ENCODE results near the gene AP3B1. TPM values are rescaled to one million over a fixed set of nuclear protein-coding genes. Genes with fewer than 3 reads are reported as not detected.
"Not testable (repeated sequence)": the region's sequence is repeated elsewhere in the genome, so short reads cannot be mapped to it uniquely, and the experiment has no call there.

AP3B1 gene
- total and polyA plus RNA-seq, 2 donors from 2014 or later: 49.3 to 53.2 TPM

DNA sequence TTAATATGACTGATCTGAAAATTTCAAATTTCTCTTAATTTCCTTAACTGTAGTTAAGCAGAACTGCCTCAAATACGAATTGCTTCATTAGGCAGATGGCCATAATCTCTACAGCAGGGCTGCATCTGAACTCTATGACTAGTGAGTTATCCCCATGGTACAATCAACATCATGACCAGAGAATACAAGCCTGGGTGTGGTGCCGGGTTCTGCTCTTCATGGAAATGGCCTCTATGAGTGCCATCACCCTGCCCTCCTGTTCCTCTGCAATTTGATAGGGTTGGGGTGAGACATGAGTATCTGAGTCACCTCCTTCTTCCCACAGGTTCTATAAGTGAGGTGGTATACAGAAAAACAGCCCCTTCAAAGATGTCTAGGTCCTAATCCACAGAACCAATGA, 235.9 kb downstream of the AP3B1 start:
- Histone ChIP-seq H3K9ac (ENCODE audit: low read length in 3 of 3) (no peak overlapping the region), H3K36me3 (ENCODE audit: control insufficient read depth in 2 of 3, insufficient read depth in 3 of 3, low read length in 3 of 3) (no peaks in the 10 kb centered on the region), H3K27ac (ENCODE audit: low read depth in 2 of 2, low read length in 2 of 2) (no peak overlapping the region), H3K4me1 (ENCODE audit: control insufficient read depth in 2 of 3, insufficient read depth in 2 of 3, low read depth in 1 of 3, low read length in 3 of 3) (no peaks in the 10 kb centered on the region), H3K9me3 (ENCODE audit: control insufficient read depth in 2 of 3, insufficient read depth in 1 of 3, low read length in 3 of 3) (no peaks in the 10 kb centered on the region), H3K27me3 (ENCODE audit: control insufficient read depth, insufficient read depth, low read length) (no peaks in the 10 kb centered on the region), H3K4me3 (ENCODE audit: low read length in 3 of 3) (no peak overlapping the region)
- TF ChIP-seq, protein P1, sequence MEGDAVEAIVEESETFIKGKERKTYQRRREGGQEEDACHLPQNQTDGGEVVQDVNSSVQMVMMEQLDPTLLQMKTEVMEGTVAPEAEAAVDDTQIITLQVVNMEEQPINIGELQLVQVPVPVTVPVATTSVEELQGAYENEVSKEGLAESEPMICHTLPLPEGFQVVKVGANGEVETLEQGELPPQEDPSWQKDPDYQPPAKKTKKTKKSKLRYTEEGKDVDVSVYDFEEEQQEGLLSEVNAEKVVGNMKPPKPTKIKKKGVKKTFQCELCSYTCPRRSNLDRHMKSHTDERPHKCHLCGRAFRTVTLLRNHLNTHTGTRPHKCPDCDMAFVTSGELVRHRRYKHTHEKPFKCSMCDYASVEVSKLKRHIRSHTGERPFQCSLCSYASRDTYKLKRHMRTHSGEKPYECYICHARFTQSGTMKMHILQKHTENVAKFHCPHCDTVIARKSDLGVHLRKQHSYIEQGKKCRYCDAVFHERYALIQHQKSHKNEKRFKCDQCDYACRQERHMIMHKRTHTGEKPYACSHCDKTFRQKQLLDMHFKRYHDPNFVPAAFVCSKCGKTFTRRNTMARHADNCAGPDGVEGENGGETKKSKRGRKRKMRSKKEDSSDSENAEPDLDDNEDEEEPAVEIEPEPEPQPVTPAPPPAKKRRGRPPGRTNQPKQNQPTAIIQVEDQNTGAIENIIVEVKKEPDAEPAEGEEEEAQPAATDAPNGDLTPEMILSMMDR (IDR thresholded peaks at IDR 0.05; ENCODE audit: borderline replicate concordance, extremely low read depth, insufficient read depth): no peak
- FAIRE-seq: no peak
- DNase-seq: no peak
- intact Hi-C loops (cut with DNase I): no loop called here

DNA sequence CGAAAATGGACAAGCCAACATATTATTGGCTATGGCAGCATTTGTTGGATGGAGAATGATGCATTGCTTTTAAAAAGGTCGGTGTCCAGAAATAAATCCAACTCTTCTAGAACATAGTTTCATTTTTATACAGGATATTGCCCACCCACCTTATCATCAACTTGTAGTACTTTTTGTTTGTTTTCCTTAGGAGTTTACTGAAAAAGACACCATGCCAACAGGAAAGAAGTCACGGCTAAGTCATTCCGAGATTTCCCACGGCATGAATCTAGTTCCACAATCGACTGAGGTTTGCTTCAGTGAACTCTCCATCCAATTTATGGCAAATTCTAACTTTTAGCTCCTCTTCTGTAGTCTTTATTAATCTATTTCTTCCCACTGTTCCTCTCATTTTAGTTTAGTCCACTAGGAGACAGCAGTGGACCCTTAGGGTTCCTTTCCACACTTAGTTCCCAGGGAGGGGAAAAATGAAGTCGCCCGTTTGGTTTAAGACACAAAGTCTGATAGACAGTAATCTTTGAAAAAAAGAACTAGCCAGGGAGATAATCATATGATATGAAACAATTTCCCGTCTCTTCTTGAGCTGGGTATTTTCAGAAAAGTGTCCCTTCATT, 237.5 kb downstream of the AP3B1 start:
- intact Hi-C loops (cut with DNase I): no loop called here
- H3K4me1 ChIP-seq (ENCODE audit: control insufficient read depth in 2 of 3, insufficient read depth in 2 of 3, low read depth in 1 of 3, low read length in 3 of 3): no peaks in the 10 kb centered on the region
- DNase-seq (no peak), FAIRE-seq (no peak)
- no peaks in the 10 kb centered on the region for H3K27me3 ChIP-seq (ENCODE audit: control insufficient read depth, insufficient read depth, low read length)
- no peak overlapping the region for H3K4me3 ChIP-seq (ENCODE audit: low read length in 3 of 3)
- TF ChIP-seq, protein P1 (IDR thresholded peaks at IDR 0.05; ENCODE audit: borderline replicate concordance, extremely low read depth, insufficient read depth): no peak
- no peaks in the 10 kb centered on the region for H3K9me3 ChIP-seq (ENCODE audit: control insufficient read depth in 2 of 3, insufficient read depth in 1 of 3, low read length in 3 of 3)
- H3K27ac ChIP-seq (ENCODE audit: low read depth in 2 of 2, low read length in 2 of 2): no peak overlapping the region
- H3K36me3 ChIP-seq (ENCODE audit: control insufficient read depth in 2 of 3, insufficient read depth in 3 of 3, low read length in 3 of 3): no peaks in the 10 kb centered on the region
- no peak overlapping the region for H3K9ac ChIP-seq (ENCODE audit: low read length in 3 of 3)

DNA sequence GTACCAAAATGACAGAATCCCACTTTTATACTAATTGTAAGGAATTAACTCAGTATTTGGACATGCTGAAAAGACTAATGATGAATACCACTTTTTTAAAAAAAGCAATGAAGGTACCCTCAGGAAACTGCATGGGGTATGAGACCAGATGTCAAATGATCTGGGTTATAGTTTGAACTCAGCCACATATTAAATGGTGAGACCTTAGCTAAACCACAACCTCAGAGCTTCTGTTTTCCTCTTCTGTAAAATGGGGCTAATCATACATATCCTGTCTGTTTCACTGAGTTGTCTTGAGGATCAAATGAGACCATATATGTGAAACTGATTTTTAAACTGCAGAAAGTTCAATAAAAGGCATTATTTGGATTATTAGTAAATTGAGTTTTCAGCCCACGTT, 238.4 kb downstream of the AP3B1 start:
- TF ChIP-seq, protein P1 (IDR thresholded peaks at IDR 0.05; ENCODE audit: borderline replicate concordance, extremely low read depth, insufficient read depth): no peak
- Histone ChIP-seq H3K4me3 (ENCODE audit: low read length in 3 of 3) (no peak overlapping the region), H3K27ac (ENCODE audit: low read depth in 2 of 2, low read length in 2 of 2) (no peak overlapping the region), H3K9ac (ENCODE audit: low read length in 3 of 3) (no peak overlapping the region), H3K36me3 (ENCODE audit: control insufficient read depth in 2 of 3, insufficient read depth in 3 of 3, low read length in 3 of 3) (no peaks in the 10 kb centered on the region), H3K4me1 (ENCODE audit: control insufficient read depth in 2 of 3, insufficient read depth in 2 of 3, low read depth in 1 of 3, low read length in 3 of 3) (no peaks in the 10 kb centered on the region), H3K27me3 (ENCODE audit: control insufficient read depth, insufficient read depth, low read length) (no peaks in the 10 kb centered on the region), H3K9me3 (ENCODE audit: control insufficient read depth in 2 of 3, insufficient read depth in 1 of 3, low read length in 3 of 3) (no peaks in the 10 kb centered on the region)
- intact Hi-C loops (cut with DNase I): no loop called here
- no peak for DNase-seq
- FAIRE-seq: no peak

DNA sequence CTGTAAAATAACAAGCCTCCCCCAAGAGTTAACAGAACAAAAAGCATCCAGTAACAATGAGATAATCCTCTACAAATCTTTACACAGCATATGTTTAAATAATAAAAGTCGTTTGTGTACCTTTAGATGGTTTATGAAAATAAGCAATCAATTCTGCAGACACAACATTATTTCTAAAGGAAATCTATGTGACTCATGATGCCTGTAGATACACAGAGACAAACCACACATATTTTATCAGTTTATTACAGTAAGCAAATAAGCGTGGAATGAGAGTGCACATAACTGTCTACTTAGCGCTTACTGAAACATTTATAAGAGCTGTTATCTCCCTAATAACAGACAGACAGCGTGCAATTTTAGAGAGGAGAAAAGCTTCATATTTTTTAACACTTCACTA, 243.6 kb downstream of the AP3B1 start:
- H3K9me3 ChIP-seq (ENCODE audit: control insufficient read depth in 2 of 3, insufficient read depth in 1 of 3, low read length in 3 of 3): no peaks in the 10 kb centered on the region
- TF ChIP-seq, protein P1 (IDR thresholded peaks at IDR 0.05; ENCODE audit: borderline replicate concordance, extremely low read depth, insufficient read depth): no peak
- H3K4me3 ChIP-seq (ENCODE audit: low read length in 3 of 3): no peak overlapping the region
- no peak overlapping the region for H3K27ac ChIP-seq (ENCODE audit: low read depth in 2 of 2, low read length in 2 of 2)
- H3K27me3 ChIP-seq (ENCODE audit: control insufficient read depth, insufficient read depth, low read length): no peaks in the 10 kb centered on the region
- FAIRE-seq: no peak
- DNase-seq: no peak
- intact Hi-C loops (cut with DNase I): no loop called here
- H3K4me1 ChIP-seq (ENCODE audit: control insufficient read depth in 2 of 3, insufficient read depth in 2 of 3, low read depth in 1 of 3, low read length in 3 of 3): no peaks in the 10 kb centered on the region
- no peaks in the 10 kb centered on the region for H3K36me3 ChIP-seq (ENCODE audit: control insufficient read depth in 2 of 3, insufficient read depth in 3 of 3, low read length in 3 of 3)
- no peak overlapping the region for H3K9ac ChIP-seq (ENCODE audit: low read length in 3 of 3)

- intact Hi-C loops (cut with DNase I); FAIRE-seq: not testable (repeated sequence)
Measured at GRCh38 chr5:78046823-78047222, 247.7 kb downstream of the AP3B1 start.

More at GRCh38 chr5:78046823-78047222, 247.7 kb downstream of the AP3B1 start:
- not testable (repeated sequence) for H3K27me3 ChIP-seq (ENCODE audit: control insufficient read depth, insufficient read depth, low read length); H3K4me3 ChIP-seq (ENCODE audit: low read length in 3 of 3); H3K9me3 ChIP-seq (ENCODE audit: control insufficient read depth in 2 of 3, insufficient read depth in 1 of 3, low read length in 3 of 3); H3K4me1 ChIP-seq (ENCODE audit: control insufficient read depth in 2 of 3, insufficient read depth in 2 of 3, low read depth in 1 of 3, low read length in 3 of 3); DNase-seq; H3K36me3 ChIP-seq (ENCODE audit: control insufficient read depth in 2 of 3, insufficient read depth in 3 of 3, low read length in 3 of 3); H3K9ac ChIP-seq (ENCODE audit: low read length in 3 of 3); H3K27ac ChIP-seq (ENCODE audit: low read depth in 2 of 2, low read length in 2 of 2)
